Measurements from ENCODE around the gene PCSK2.
"Not testable (repeated sequence)": the region's sequence is repeated elsewhere in the genome, so short reads cannot be mapped to it uniquely, and the experiment has no call there.

The PCSK2 gene

DNA sequence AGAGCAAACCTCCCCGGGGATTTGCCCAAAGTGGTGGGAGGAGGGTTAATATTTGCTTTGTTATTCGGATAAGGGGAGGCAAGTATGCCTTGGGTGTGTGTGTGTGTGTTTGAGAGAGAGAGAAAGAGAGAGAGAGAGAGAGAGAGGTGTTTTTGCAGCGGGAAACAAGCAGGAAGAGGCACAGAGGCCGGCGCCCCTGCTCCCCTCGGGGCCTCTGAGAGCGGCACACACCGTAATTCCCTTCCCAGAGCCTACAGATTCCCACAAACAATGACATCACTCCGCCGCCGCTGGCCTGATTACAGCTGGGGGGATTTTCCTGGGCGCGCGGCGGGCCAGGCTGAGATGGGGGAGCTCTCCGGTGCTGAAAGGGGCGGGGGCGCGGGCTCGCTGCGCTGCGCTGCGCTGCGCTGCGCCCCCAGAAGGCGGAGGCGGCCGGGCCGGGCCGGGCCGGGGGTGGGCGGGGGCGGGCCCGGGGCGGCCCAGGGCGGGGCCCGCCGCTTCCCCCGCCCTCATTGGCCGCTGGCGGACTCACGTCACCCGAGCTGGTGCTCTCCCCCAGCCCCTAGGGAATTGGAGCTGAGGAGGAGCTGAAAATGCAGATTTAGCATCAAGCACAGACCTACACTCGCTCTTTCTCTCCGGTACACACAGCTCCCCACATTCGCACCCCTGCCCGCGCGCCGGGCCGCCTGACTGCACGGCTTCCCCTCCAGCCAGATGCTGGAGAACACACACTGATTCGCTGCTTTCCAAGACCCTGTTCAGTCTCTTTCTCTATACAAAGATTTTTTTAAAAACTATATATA lies at the start of gene PCSK2:
PCSK2 (plus strand) TSS at position 631 of the 809 bp plus-strand sequence. CDS start 266 bp downstream, outside the sequence.
- DNase-seq: peak; percentile 88

- DNase-seq: no peak
Measured at GRCh38 chr20:17177341-17177740, 49.5 kb upstream of the PCSK2 start.

DNA sequence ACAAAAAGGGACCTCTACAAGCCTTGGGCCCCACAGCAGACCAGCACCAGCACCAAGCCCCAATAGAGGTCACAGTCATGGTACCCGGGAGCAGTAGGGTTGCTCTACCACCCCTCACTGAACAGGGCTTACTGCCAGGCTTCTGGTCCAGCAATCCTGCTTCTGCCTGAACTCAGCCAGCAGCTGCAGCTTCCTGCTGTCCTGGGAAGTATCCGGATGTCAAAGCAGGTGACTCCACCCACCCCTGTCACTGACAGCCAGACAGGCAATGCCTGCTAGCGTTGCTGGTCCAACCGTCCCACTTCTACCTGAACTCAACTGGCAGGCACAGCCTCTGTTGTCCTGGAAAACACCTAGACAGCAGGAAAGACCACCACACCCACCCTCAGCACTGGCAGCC lies 47.0 kb upstream of the PCSK2 start:
- no peak for DNase-seq

- no peak for DNase-seq
Measured at GRCh38 chr20:17189976-17190695, 36.7 kb upstream of the PCSK2 start.

- DNase-seq: no peak
Measured at GRCh38 chr20:17197041-17197440, 29.8 kb upstream of the PCSK2 start.

GRCh38 chr20:17202030-17202429 lies 24.8 kb upstream of the PCSK2 start:
- DNase-seq: no peak

- DNase-seq: no peak
Measured at GRCh38 chr20:17202673-17203072, 24.2 kb upstream of the PCSK2 start.

GRCh38 chr20:17205084-17205813 lies 21.6 kb upstream of the PCSK2 start:
- no peak for DNase-seq

DNA sequence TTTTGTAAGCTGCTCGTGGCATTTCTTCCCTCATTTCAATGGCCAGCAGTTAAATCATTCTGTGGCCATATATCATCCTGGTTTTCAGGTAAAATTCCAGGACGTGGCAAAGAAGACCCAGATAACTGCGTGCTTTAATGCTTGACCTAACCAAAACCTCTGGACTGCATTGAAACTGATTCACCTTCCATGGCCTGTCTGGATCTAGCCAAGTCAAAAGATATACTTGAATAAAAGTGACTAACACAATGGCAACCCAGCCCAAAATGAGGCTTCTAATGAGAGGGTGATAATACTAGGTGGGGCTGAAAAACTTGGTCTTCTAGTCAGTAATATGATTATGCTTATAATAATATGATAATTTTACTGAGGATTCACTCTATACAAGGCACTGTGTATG lies 16.5 kb upstream of the PCSK2 start:
- no peak for DNase-seq

DNA sequence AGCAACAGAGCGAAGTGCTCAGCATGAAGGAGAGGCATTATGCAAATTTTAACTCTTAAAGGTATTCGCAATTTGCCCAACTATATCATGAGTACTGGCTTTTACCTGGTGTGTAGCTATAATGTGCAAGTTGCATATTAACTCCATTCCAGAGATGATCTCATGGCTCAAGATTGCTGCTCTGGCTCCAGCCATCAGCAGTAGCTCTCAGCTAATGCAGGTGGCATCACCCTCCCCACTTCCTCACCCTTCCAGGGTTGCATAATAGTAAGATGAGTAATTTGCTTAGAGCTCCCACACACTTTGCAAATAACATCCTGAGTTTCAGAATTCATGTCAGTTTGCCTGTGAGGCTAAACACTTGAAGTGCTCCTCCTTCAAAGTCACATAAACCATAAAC lies 15.9 kb upstream of the PCSK2 start:
- DNase-seq: no peak

GRCh38 chr20:17215167-17215566 lies 11.7 kb upstream of the PCSK2 start:
- no peak for DNase-seq

DNA sequence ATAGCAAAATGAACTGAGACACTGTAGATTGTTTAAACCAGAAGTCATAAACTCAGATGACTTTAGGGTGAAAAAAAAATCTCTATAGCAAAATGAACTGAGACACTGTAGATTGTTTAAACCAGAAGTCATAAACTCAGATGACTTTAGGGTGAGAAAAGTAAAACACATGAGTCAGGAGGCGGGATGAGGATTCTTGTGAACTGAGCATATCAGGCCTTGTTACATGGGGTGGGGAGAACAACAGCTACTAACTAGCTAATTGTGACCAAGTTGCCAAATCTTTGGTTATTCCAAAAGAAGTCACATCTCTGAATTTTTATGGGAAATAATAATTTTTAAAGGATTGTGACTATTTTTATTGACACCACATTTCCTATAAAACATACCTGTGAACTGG lies 7.0 kb upstream of the PCSK2 start:
- not testable (repeated sequence) for DNase-seq

- no peak for DNase-seq
Measured at GRCh38 chr20:17223553-17223952, 3.3 kb upstream of the PCSK2 start.

GRCh38 chr20:17225851-17226409 lies 910 bp upstream of the PCSK2 start:
- DNase-seq: no peak

DNA sequence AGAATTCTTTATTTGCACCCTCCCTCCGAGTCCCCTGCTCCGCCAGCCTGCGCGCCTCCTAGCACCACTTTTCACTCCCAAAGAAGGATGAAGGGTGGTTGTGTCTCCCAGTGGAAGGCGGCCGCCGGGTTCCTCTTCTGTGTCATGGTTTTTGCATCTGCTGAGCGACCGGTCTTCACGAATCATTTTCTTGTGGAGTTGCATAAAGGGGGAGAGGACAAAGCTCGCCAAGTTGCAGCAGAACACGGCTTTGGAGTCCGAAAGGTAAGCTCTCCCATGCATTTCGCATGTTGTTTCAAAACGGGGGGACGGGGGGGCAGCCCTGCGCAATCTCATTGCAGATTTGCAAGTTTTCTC lies 357 bp downstream of the PCSK2 start:
- no peak for DNase-seq

DNA sequence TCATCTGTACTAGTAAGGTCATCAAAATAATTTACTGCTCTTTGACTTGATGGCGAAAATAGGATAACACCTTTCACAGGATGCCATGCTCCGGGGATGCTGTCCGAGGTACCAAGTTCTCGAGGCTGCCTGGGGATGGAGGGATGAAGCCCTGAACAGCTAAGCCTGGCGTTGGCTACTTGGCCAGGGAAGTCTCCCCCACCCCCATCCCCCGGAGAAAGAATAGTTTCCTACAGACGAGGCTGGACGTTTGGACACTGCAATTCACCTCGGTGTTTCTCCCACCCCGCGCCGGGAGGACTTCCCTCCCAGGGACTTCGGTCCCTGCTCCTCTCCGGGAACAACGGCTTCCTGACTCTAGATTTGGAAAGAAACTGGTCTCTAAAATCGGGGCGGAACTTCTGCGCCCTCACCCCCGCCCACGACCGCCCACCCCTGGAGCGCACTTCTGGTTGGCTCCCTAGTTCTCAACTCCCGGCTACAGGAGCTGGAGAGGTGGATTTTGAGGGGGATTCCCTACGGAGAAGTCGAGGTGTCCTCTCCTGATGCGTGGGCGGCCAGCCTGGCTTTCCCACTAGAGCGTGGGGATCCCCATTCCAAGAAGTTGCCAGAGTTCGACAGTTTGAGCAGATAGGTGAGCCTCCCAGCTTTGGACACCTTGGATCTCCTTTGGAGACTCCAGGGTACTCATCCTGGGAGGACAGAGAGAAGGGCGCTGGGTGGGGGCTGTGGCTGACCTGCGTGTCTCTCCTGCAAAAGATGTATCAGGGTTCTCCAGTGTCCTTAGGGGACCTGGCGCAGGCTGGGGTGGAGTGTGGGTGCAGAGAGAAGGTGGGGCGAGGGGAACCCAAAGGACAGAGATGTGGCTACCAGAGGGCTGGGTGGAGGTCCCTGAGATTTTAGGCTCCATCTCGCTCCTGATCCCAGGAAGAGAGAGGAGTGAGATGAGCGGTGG lies 1.1 kb downstream of the PCSK2 start:
- DNase-seq: peak; percentile 35

GRCh38 chr20:17228624-17229061 lies 1.8 kb downstream of the PCSK2 start:
- DNase-seq: peak; percentile 21

- DNase-seq: no peak
Measured at GRCh38 chr20:17229256-17229655, 2.4 kb downstream of the PCSK2 start.

- no peak for DNase-seq
Measured at GRCh38 chr20:17233626-17234025, 6.8 kb downstream of the PCSK2 start.

- no peak for DNase-seq
Measured at GRCh38 chr20:17236766-17237165, 9.9 kb downstream of the PCSK2 start.

GRCh38 chr20:17248224-17248623 lies 21.4 kb downstream of the PCSK2 start:
- no peak for DNase-seq

- no peak for DNase-seq
Measured at GRCh38 chr20:17262786-17263185, 35.9 kb downstream of the PCSK2 start.
